Measurements from ENCODE around the gene FYN.

- TF ChIP-seq CTCF (IDR thresholded peaks at IDR 0.05) = no peak
- no peak for TF ChIP-seq POLR2A (IDR thresholded peaks at IDR 0.05)
Observed at GRCh38 chr6:111672761-111673450, 200.3 kb downstream of the FYN start.
